HG03060 (cell line): ENCODE measurements around the gene HBG1.

Source experiments
- ATAC-seq: cut with Tn5 transposase; IDR thresholded peaks from one replicate; pipeline ENCODE4 v1.9.1; 2021; ENCODE audit warnings: low read depth, moderate number of reproducible peaks; ENCODE audit not compliant: unreplicated experiment

The HBG1 gene

DNA sequence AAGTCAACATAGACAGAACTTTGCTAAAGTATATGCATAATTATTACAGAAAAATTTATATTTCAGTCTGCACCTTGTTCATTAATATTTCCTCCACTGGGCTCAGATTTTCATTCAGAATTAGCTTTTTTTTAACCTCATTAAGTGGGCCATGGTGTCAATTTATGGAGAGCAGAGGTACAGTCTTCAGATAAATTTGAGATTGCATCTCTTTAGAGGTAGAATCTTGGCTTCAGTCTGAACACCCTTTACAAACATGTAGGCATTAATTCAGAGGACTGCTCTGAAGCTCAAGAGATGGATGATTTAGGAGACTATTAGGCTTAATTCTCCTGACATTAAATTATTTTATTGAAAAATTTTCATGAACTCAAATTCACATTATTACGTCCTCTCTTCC, 19.4 kb downstream of the HBG1 start:
- no peak for ATAC-seq

DNA sequence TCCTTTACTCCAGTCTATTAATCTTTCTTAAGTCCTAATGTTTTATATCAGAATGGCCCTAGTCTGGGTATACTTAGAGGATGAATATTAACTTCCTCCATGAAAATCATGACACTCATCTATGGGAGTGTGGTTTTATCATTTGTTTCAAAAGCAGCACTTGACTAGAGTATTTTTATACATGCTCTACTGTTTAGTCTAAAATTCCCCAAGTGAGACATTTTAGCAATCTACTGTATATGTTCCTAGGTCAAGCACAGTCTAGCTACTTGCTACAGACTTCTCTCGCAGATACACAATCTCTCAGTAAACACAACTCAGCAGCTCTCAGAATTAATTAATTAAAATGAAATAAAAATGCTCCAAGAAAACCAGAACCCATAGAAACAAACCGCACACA, 19.9 kb downstream of the HBG1 start:
- ATAC-seq = no peak

DNA sequence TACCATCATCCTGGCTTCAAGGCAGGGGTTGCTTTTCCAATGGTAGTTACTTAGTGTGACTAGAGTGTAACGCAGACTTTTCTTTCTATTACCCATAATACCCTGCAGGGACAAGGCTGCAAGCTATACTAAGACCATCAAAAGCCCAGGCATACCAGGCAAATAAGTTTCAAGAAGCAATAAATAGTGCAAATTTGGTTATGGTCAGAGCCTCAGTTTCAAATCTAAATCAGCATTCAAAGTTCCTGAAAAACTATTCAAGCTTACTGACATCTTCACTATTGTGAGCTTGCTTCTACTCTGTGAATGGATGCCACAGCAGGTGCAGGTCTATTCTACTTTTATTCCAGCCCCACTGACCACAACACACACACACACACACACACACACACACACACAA, 20.3 kb downstream of the HBG1 start:
- no peak for ATAC-seq

DNA sequence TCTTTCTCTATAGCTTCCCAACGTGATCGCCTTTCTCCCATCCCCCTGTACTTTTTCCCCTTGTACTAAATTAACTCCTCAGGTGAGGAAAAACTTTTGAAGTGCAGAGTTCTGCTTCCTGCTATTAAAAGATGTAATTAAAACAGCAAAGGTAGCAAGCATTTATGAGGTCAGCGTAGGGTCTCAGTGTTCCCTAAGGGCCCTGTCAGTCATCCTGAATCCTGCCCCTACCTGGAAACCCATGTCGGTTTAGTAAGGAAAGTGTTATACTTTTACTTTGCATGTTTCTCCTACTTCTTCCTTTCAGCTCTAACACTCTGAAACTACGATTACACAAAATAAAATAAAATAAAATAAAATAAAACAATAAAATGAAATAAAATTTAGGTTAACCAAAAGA, 21.5 kb downstream of the HBG1 start:
- no peak for ATAC-seq

DNA sequence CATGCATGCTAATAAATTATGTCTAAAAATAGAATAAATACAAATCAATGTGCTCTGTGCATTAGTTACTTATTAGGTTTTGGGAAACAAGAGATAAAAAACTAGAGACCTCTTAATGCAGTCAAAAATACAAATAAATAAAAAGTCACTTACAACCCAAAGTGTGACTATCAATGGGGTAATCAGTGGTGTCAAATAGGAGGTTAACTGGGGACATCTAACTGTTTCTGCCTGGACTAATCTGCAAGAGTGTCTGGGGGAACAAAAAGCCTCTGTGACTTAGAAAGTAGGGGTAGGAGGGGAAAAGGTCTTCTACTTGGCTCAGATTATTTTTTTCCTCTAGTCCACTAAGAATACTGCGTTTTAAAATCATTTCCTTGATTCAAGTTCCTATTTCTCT, 22.0 kb downstream of the HBG1 start:
- ATAC-seq = no peak

DNA sequence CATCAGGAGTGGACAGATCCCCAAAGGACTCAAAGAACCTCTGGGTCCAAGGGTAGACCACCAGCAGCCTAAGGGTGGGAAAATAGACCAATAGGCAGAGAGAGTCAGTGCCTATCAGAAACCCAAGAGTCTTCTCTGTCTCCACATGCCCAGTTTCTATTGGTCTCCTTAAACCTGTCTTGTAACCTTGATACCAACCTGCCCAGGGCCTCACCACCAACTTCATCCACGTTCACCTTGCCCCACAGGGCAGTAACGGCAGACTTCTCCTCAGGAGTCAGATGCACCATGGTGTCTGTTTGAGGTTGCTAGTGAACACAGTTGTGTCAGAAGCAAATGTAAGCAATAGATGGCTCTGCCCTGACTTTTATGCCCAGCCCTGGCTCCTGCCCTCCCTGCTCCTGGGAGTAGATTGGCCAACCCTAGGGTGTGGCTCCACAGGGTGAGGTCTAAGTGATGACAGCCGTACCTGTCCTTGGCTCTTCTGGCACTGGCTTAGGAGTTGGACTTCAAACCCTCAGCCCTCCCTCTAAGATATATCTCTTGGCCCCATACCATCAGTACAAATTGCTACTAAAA, 22.8 kb downstream of the HBG1 start, which contains the start of gene HBB:
HBB (minus strand) TSS at position 340 of the 579 bp plus-strand sequence; CDS start at position 290, 50 bp downstream.
- ATAC-seq = no peak

DNA sequence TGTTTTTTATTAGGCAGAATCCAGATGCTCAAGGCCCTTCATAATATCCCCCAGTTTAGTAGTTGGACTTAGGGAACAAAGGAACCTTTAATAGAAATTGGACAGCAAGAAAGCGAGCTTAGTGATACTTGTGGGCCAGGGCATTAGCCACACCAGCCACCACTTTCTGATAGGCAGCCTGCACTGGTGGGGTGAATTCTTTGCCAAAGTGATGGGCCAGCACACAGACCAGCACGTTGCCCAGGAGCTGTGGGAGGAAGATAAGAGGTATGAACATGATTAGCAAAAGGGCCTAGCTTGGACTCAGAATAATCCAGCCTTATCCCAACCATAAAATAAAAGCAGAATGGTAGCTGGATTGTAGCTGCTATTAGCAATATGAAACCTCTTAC, 24.2 kb downstream of the HBG1 start:
- ATAC-seq = no peak

DNA sequence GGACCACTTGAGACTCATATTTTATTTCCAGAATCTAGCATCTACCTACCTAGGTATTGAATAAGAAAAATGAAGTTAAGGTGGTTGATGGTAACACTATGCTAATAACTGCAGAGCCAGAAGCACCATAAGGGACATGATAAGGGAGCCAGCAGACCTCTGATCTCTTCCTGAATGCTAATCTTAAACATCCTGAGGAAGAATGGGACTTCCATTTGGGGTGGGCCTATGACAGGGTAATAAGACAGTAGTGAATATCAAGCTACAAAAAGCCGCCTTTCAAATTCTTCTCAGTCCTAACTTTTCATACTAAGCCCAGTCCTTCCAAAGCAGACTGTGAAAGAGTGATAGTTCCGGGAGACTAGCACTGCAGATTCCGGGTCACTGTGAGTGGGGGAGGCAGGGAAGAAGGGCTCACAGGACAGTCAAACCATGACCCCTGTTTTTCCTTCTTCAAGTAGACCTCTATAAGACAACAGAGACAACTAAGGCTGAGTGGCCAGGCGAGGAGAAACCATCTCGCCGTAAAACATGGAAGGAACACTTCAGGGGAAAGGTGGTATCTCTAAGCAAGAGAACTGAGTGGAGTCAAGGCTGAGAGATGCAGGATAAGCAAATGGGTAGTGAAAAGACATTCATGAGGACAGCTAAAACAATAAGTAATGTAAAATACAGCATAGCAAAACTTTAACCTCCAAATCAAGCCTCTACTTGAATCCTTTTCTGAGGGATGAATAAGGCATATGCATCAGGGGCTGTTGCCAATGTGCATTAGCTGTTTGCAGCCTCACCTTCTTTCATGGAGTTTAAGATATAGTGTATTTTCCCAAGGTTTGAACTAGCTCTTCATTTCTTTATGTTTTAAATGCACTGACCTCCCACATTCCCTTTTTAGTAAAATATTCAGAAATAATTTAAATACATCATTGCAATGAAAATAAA, 24.8 kb downstream of the HBG1 start:
- ATAC-seq = no peak

DNA sequence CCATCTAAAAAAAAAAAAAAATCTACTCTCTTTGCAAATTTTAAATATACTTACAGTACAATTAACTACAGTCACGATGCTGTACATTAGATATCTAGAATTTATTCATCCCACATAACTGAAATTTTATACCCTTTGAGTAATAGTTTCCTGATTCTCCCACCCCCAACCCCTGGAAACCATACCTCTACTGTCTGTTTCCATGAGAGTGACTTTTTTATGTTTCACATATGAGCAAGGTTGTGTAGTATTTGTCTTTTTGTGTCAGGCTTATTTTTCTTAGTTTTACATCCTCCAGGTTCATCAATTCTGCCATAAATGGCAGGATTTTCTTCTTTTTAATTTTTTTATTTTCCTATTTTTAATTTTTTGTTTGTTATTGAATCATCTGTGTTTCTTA, 26.0 kb downstream of the HBG1 start:
- ATAC-seq = no peak

DNA sequence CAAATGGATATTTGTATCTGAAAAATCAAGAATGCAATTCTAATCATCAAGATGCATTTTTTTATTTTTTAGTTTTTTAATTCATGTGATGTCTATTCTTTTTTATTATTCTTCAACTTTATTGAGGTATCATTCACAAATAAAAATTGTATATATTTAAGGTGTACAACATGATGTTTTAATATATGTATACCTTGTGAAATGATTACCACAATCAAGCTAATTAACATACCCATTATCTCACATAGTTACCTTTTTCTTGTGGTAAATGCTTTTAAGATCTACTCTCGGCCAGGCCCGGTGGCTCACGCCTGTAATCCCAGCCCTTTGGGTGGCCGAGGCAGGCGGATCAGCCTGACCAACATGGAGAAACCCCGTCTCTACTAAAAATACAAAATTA, 26.5 kb downstream of the HBG1 start:
- no peak for ATAC-seq

DNA sequence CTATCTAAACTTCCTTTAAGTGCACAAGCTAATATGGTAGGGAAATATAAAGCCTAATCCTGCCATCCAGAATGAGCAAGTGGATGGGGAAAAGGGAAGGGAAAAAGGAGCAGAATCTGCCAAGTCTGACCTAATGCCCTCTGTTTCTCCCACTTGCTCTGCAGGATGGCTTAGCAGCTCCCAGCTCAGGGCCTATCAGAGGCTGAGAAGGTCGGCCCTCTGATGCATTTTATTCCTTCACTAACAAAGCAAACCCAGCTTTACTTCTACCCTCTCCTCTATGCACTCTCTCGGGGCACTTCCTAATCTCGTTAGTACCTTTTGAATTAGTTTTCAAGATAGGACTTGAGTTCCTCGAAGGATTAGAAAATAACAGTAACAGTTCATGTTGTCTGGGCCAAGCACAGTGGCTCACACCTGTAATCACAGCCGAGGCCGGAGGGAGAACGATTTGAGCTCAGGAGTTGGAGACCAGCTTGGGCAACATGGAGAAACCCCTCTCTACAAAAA, 39.2 kb downstream of the HBG1 start:
- ATAC-seq = no peak

DNA sequence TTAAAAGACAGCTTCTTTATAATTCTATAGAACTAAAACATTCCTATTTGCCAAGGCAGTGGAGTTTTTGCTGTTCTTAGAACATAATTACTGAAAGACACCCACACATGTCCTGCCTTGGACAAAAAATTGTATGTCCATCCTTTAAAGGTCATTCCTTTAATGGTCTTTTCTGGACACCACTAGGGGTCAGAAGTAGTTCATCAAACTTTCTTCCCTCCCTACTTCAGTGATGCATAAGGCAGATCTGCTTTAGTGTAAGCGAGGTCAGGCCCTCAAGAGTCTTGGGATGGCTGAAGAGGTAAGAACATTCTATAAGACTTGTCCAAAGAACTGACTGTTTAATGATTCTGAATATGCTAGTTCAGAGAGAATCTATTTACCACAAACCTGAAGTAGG, 44.9 kb downstream of the HBG1 start:
- ATAC-seq = no peak

DNA sequence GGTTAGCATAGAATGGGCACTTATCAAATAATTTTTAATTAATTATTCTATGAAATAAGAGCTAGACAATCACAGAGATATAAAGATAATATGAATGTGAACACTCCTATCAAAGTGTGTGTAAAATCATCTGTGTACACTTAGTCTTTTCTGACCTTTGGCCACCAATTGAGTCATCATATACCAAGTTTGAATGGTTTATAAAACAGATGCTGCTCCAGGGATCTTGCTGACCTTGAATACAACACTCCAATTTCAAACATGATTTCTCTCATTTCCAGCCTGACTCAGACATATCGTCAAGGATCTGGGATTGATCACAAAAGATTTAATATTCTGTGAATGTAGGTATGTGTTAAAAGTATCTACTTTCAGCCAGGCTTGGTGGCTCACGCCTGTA, 46.3 kb downstream of the HBG1 start:
- ATAC-seq = no peak

DNA sequence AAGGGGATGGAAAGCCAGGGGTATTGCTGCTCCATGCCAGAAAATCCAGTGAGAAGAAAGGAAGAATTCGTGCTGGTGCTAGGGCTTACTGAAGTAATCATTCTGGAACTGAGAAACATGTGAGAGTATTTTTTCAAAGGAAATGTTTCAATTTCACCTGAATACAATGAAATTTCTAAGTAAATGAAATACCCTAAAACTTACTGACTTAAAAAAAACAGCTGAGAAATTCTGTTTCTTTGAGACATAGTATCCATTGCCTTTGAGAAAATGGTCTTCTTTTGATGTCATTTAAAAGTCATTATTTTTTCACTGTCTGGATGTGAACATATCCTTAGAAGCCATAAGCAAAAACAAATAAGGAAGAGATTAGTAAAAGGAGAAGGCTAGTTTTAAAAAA, 49.1 kb downstream of the HBG1 start, which contains the start of gene OR51V1:
OR51V1 (minus strand) TSS at position 101 of the 400 bp plus-strand sequence; CDS start at position 101, 0 bp downstream.
- ATAC-seq = no peak

DNA sequence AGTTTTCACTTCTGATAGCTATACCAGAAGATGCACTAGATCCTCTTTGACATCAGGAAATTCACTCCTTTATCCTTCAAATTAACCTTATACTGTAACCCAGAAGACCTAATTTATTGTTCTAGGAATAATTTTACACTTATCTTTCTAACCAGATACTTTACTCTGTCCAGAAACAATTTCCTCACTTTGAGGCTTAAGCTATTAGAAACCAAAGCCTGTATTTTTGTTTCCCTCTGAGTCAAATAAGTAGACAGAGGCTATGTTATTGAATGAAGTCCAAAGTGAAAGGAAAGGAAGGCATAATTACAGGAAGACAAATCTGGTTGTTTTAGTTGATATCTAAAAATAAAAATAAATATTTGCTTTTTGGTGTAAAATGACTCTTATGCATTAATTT, 51.4 kb downstream of the HBG1 start:
- ATAC-seq = no peak
